ENCODE results near the gene FREY1. TPM values are rescaled to one million over a fixed set of nuclear protein-coding genes. Genes with fewer than 3 reads are reported as not detected.

Gene FREY1
- total RNA-seq (2014; rRNA removed; shearing (Covaris generic); ENCODE audit: low replicate concordance), result 0.72 and 5.0 TPM in 2 replicates

- no peak for DNase-seq
- peaks cover 2% of the 10 kb centered on the region; the same call in 1 of the 2 replicates for H3K36me3 ChIP-seq
- H3K4me3 ChIP-seq, result no peak within 1 kb of the TSS
- H3K27me3 ChIP-seq, result no peaks in the 10 kb centered on the region
- no peaks in the 10 kb centered on the region for H3K9me3 ChIP-seq
Measured at GRCh38 chr11:45906965-45907611, at the start of gene FREY1. TSS of gene FREY1 (minus strand) at chr11:45907271. CDS start at chr11:45907245, 26 bp downstream.

- DNase-seq, result no peak
- Histone ChIP-seq H3K36me3 (peaks cover 25% of the 10 kb centered on the region), H3K4me3 (no peak overlapping the region), H3K9me3 (no peaks in the 10 kb centered on the region), H3K27me3 (no peaks in the 10 kb centered on the region)
Measured at GRCh38 chr11:45949992-45950407, 42.9 kb upstream of the FREY1 start.

GRCh38 chr11:45948356-45948755 lies 41.3 kb upstream of the FREY1 start:
- no peak for DNase-seq
- H3K4me3 ChIP-seq, result no peak overlapping the region
- no peaks in the 10 kb centered on the region for H3K9me3 ChIP-seq
- H3K36me3 ChIP-seq, result peaks cover 22% of the 10 kb centered on the region
- H3K27me3 ChIP-seq, result no peaks in the 10 kb centered on the region

- Histone ChIP-seq H3K27me3 (no peaks in the 10 kb centered on the region), H3K4me3 (no peak overlapping the region), H3K9me3 (no peaks in the 10 kb centered on the region), H3K36me3 (peaks cover 18% of the 10 kb centered on the region)
- no peak for DNase-seq
Measured at GRCh38 chr11:45947885-45948284, 40.8 kb upstream of the FREY1 start.

- Histone ChIP-seq H3K27me3 (no peaks in the 10 kb centered on the region), H3K9me3 (no peaks in the 10 kb centered on the region), H3K36me3 (peaks cover 12% of the 10 kb centered on the region), H3K4me3 (no peak overlapping the region)
- no peak for DNase-seq
Measured at GRCh38 chr11:45945397-45945999, 38.4 kb upstream of the FREY1 start.

- Histone ChIP-seq H3K36me3 (no peaks in the 10 kb centered on the region; the same call in 1 of the 2 replicates), H3K4me3 (no peak overlapping the region), H3K9me3 (no peaks in the 10 kb centered on the region), H3K27me3 (no peaks in the 10 kb centered on the region)
- no peak for DNase-seq
Measured at GRCh38 chr11:45942381-45942780, 35.3 kb upstream of the FREY1 start.

GRCh38 chr11:45941285-45941684 lies 34.2 kb upstream of the FREY1 start:
- H3K9me3 ChIP-seq, result no peaks in the 10 kb centered on the region
- no peak for DNase-seq
- no peaks in the 10 kb centered on the region; the same call in 1 of the 2 replicates for H3K36me3 ChIP-seq
- H3K27me3 ChIP-seq, result no peaks in the 10 kb centered on the region
- no peak overlapping the region for H3K4me3 ChIP-seq

GRCh38 chr11:45939836-45940235 lies 32.8 kb upstream of the FREY1 start:
- H3K4me3 ChIP-seq, result no peak overlapping the region
- H3K36me3 ChIP-seq, result no peaks in the 10 kb centered on the region; the same call in 1 of the 2 replicates
- H3K9me3 ChIP-seq, result no peaks in the 10 kb centered on the region
- no peak for DNase-seq
- no peaks in the 10 kb centered on the region for H3K27me3 ChIP-seq

- DNase-seq, result no peak
- no peak overlapping the region for H3K4me3 ChIP-seq
- no peaks in the 10 kb centered on the region for H3K27me3 ChIP-seq
- no peaks in the 10 kb centered on the region; the same call in 1 of the 2 replicates for H3K36me3 ChIP-seq
- no peaks in the 10 kb centered on the region for H3K9me3 ChIP-seq
Measured at GRCh38 chr11:45937916-45938315, 30.8 kb upstream of the FREY1 start.

GRCh38 chr11:45936511-45937054 lies 29.5 kb upstream of the FREY1 start:
- no peaks in the 10 kb centered on the region; the same call in 1 of the 2 replicates for H3K36me3 ChIP-seq
- no peak overlapping the region for H3K4me3 ChIP-seq
- H3K27me3 ChIP-seq, result no peaks in the 10 kb centered on the region
- no peak for DNase-seq
- H3K9me3 ChIP-seq, result no peaks in the 10 kb centered on the region

GRCh38 chr11:45935349-45936064 lies 28.4 kb upstream of the FREY1 start:
- no peaks in the 10 kb centered on the region; the same call in 1 of the 2 replicates for H3K36me3 ChIP-seq

GRCh38 chr11:45934580-45935318 lies 27.7 kb upstream of the FREY1 start:
- Histone ChIP-seq H3K36me3 (no peaks in the 10 kb centered on the region; the same call in 1 of the 2 replicates), H3K4me3 (no peak overlapping the region), H3K27me3 (no peaks in the 10 kb centered on the region), H3K9me3 (no peaks in the 10 kb centered on the region)
- DNase-seq, result no peak

More at GRCh38 chr11:45935349-45936064, 28.4 kb upstream of the FREY1 start:
- Histone ChIP-seq H3K4me3 (no peak overlapping the region), H3K9me3 (no peaks in the 10 kb centered on the region), H3K27me3 (no peaks in the 10 kb centered on the region)
- DNase-seq, result no peak

- H3K9me3 ChIP-seq, result no peaks in the 10 kb centered on the region
- H3K27me3 ChIP-seq, result no peaks in the 10 kb centered on the region
- H3K36me3 ChIP-seq, result no peaks in the 10 kb centered on the region; the same call in 1 of the 2 replicates
- H3K4me3 ChIP-seq, result no peak overlapping the region
- no peak for DNase-seq
Measured at GRCh38 chr11:45933846-45934579, 26.9 kb upstream of the FREY1 start.

GRCh38 chr11:45933131-45933831 lies 26.2 kb upstream of the FREY1 start:
- Histone ChIP-seq H3K9me3 (no peaks in the 10 kb centered on the region), H3K36me3 (no peaks in the 10 kb centered on the region; the same call in 1 of the 2 replicates), H3K4me3 (no peak overlapping the region), H3K27me3 (no peaks in the 10 kb centered on the region)
- peak; percentile 42 for DNase-seq

- Histone ChIP-seq H3K36me3 (no peaks in the 10 kb centered on the region), H3K9me3 (no peaks in the 10 kb centered on the region), H3K4me3 (no peak overlapping the region), H3K27me3 (no peaks in the 10 kb centered on the region)
- DNase-seq, result no peak
Measured at GRCh38 chr11:45932217-45932616, 25.1 kb upstream of the FREY1 start.

Measured in MG63 (cell line).